Neural cell (in vitro differentiated cells): Measurements from ENCODE around the gene GAGE10. TPM values are rescaled to one million over a fixed set of nuclear protein-coding genes. Genes with fewer than 3 reads are reported as not detected.

Source experiments
- H2AFZ ChIP-seq: fragments of 200-600, 300-800 bp; sonication (generic), shearing (Covaris generic); 2 replicates; pipeline ENCODE4 v1.6.0; 2014; ENCODE audit warnings: low read depth, mild to moderate bottlenecking, antibody characterized with exemption, low read length, moderate library complexity
- H3F3A ChIP-seq: fragments of 200-600 bp; shearing (Covaris generic); 2 replicates; pipeline ENCODE4 v1.6.1; 2016; ENCODE audit warnings: mild to moderate bottlenecking, moderate library complexity, mixed read lengths, antibody characterized with exemption, low read length; ENCODE audit not compliant: insufficient read depth, poor library complexity, severe bottlenecking
- H3K27ac ChIP-seq: fragments of 200-600, 300-800 bp; sonication (generic), shearing (Covaris generic); 2 replicates; pipeline ENCODE4 v1.5.1; 2014; ENCODE audit warnings: mild to moderate bottlenecking, low read length, moderate library complexity
- H3K27me3 ChIP-seq: fragments of 300-800, 200-600 bp; sonication (generic), shearing (Covaris generic); 2 replicates; pipeline ENCODE4 v1.6.0; 2014; ENCODE audit warnings: mild to moderate bottlenecking, low read depth, low read length, moderate library complexity; ENCODE audit not compliant: insufficient read depth
- H3K36me3 ChIP-seq: fragments of 300-800, 200-600 bp; sonication (generic), shearing (Covaris generic); 2 replicates; pipeline ENCODE4 v1.5.1; 2014; ENCODE audit warnings: mild to moderate bottlenecking, antibody characterized with exemption, low read length, moderate library complexity; ENCODE audit not compliant: insufficient read depth
- H3K4me2 ChIP-seq: fragments of 300-800, 200-600 bp; sonication (generic), shearing (Covaris generic); 2 replicates; pipeline ENCODE4 v1.6.0; 2014; ENCODE audit warnings: mild to moderate bottlenecking, low read length
- H3K4me3 ChIP-seq: fragments of 300-800, 200-600 bp; sonication (generic), shearing (Covaris generic); 2 replicates; pipeline ENCODE4 v1.5.1; 2014; ENCODE audit warnings: mild to moderate bottlenecking, low read length, moderate library complexity
- H3K79me2 ChIP-seq: fragments of 200-600 bp; shearing (Covaris generic); replicated peaks from 2 replicates; pipeline ENCODE4 v1.6.0; 2014; ENCODE audit warnings: mild to moderate bottlenecking, low read length, moderate library complexity; ENCODE audit not compliant: insufficient read depth
- H3K9ac ChIP-seq: fragments of 300-800, 200-600 bp; sonication (generic), shearing (Covaris generic); 2 replicates; pipeline ENCODE4 v1.6.1; 2016; ENCODE audit warnings: mild to moderate bottlenecking, low read length, mixed read lengths
- H3K9me2 ChIP-seq: fragments of 200-600 bp; shearing (Covaris generic); 2 replicates; pipeline ENCODE4 v1.6.1; 2016; ENCODE audit warnings: mild to moderate bottlenecking, low read length, mixed read lengths; ENCODE audit not compliant: insufficient read depth
- H3K9me3 ChIP-seq: fragments of 200-600, 300-800 bp; sonication (generic), shearing (Covaris generic); 2 replicates; pipeline ENCODE4 v1.6.1; 2016; ENCODE audit warnings: mild to moderate bottlenecking, mixed run types, low read length, moderate library complexity, mixed read lengths
- H4K20me1 ChIP-seq: fragments of 200-600 bp; shearing (Covaris generic); 2 replicates; pipeline ENCODE4 v1.6.1; 2016; ENCODE audit warnings: mild to moderate bottlenecking, mixed run types; ENCODE audit not compliant: insufficient read depth
- CTCF ChIP-seq: fragments of 450-650 bp; IDR thresholded peaks from 2 replicates; pipeline ENCODE4 v1.5.1; 2014; ENCODE audit warnings: antibody characterized with exemption, mild to moderate bottlenecking, moderate library complexity; ENCODE audit not compliant: poor library complexity, severe bottlenecking
- EP300 ChIP-seq: fragments of 450-650 bp; conservative IDR thresholded peaks from 2 replicates; pipeline ENCODE4 v1.6.1; 2014; ENCODE audit warnings: antibody characterized with exemption, mild to moderate bottlenecking, moderate library complexity; ENCODE audit not compliant: poor library complexity, severe bottlenecking
- EZH2 ChIP-seq: fragments of 200-600, 300-800 bp; shearing (Covaris generic), sonication (generic); IDR thresholded peaks from 2 replicates; pipeline ENCODE4 v1.6.1; 2014; ENCODE audit warnings: antibody characterized with exemption, low read length, borderline replicate concordance, mild to moderate bottlenecking; ENCODE audit not compliant: insufficient read depth, poor library complexity, severe bottlenecking
- MXI1 ChIP-seq: fragments of 450-650 bp; conservative IDR thresholded peaks from 2 replicates; pipeline ENCODE4 v1.6.1; 2014; ENCODE audit warnings: antibody characterized with exemption, mild to moderate bottlenecking; ENCODE audit not compliant: poor library complexity, severe bottlenecking
- POLR2AphosphoS5 ChIP-seq: IDR thresholded peaks from 2 replicates; pipeline ENCODE4 v1.6.1; 2012
- RAD21 ChIP-seq: fragments of 450-650 bp; conservative IDR thresholded peaks from 2 replicates; pipeline ENCODE4 v1.6.1; 2014; ENCODE audit warnings: antibody characterized with exemption, mild to moderate bottlenecking, moderate library complexity
- REST ChIP-seq: IDR thresholded peaks from 2 replicates; pipeline ENCODE4 v1.6.1; 2012; ENCODE audit warnings: borderline replicate concordance
- SMC3 ChIP-seq: fragments of 450-650 bp; conservative IDR thresholded peaks from 2 replicates; pipeline ENCODE4 v1.6.1; 2014; ENCODE audit warnings: antibody characterized with exemption, mild to moderate bottlenecking, moderate library complexity; ENCODE audit not compliant: poor library complexity
- TAF1 ChIP-seq: IDR thresholded peaks from 2 replicates; pipeline ENCODE4 v1.6.1; 2012; ENCODE audit warnings: low read depth
- polyA plus RNA-seq: library from polyadenylated mRNA; depleted of rRNA; stranded (reverse); fragments of >200 nt; gene quantifications from 2 replicates; pipeline ENCODE4 v1.2.3, GENCODE V29; 2014

Gene GAGE10
- polyA plus RNA-seq, 1 donor from 2014 or later, result not detected

- Histone ChIP-seq H3K9me3 (no peaks in the 10 kb centered on the region), H3K4me3 (peak overlapping the region; percentile 69), H3K27me3 (no peaks in the 10 kb centered on the region), H3F3A (no peaks in the 10 kb centered on the region), H2AFZ (peak overlapping the region; percentile 56), H3K9ac (peak overlapping the region; percentile 87), H3K27ac (peak overlapping the region; percentile 98), H3K9me2 (no peaks in the 10 kb centered on the region), H3K4me2 (no peak overlapping the region), H4K20me1 (no peaks in the 10 kb centered on the region), H3K79me2 (peaks cover 6% of the 10 kb centered on the region), H3K36me3 (no peaks in the 10 kb centered on the region)
- TF ChIP-seq SMC3, result no peak
- peak; percentile 69 for TF ChIP-seq POLR2AphosphoS5
- TF ChIP-seq MXI1, result no peak
- peak; percentile 17 for TF ChIP-seq REST
- no peak for TF ChIP-seq EZH2
- TF ChIP-seq CTCF, result peak; percentile 26
- peak; percentile 36 for TF ChIP-seq EP300
- peak; percentile 47 for TF ChIP-seq TAF1
- TF ChIP-seq RAD21, result no peak
Observed at GRCh38 chrX:49269010-49269766, 34.3 kb upstream of the GAGE10 start.

- Histone ChIP-seq H3K9ac (peak within 1 kb of the TSS; percentile 87), H3K36me3 (no peaks in the 10 kb centered on the region), H3K79me2 (peaks cover 6% of the 10 kb centered on the region), H3K9me2 (no peaks in the 10 kb centered on the region), H3K27ac (peak within 1 kb of the TSS; percentile 98), H4K20me1 (no peaks in the 10 kb centered on the region), H3K4me2 (no peak within 1 kb of the TSS), H2AFZ (peak within 1 kb of the TSS; percentile 56), H3K9me3 (no peaks in the 10 kb centered on the region), H3K27me3 (no peaks in the 10 kb centered on the region), H3F3A (no peaks in the 10 kb centered on the region), H3K4me3 (peak within 1 kb of the TSS; percentile 69)
- TF ChIP-seq EP300 (no peak), CTCF (no peak), SMC3 (peak; percentile 34), TAF1 (peak; percentile 54), REST (peak; percentile 28), POLR2AphosphoS5 (peak; percentile 55)
Observed at GRCh38 chrX:49269767-49270248, 33.6 kb upstream of the GAGE10 start, which contains the start of gene PPP1R3F. Gene PPP1R3F (plus strand): TSS chrX:49269793. CDS start chrX:49269870, 77 bp downstream.
